Liver (tissue), 9 donors: ENCODE measurements around the gene GJC1. TPM values are rescaled to one million over a fixed set of nuclear protein-coding genes. Genes with fewer than 3 reads are reported as not detected.

Experiments
- DNase-seq: peaks from one replicate; pipeline ENCODE4 v3.0.0-alpha.2; 2017; ENCODE audit warnings: low spot score
- H3K27ac ChIP-seq, 2 donors: one replicate each; pipeline ENCODE4 v1.7.0; 2013; ENCODE audit warnings: inconsistent platforms in 2 of 2, low read length in 2 of 2, control low read depth in 1 of 2, low read depth in 1 of 2, mild to moderate bottlenecking in 1 of 2
- H3K27me3 ChIP-seq, 4 donors: one replicate each; pipeline versions ENCODE4 v1.6.1 to v1.7.0; 2013; ENCODE audit warnings: low read length in 3 of 4, inconsistent platforms in 1 of 4, mild to moderate bottlenecking in 1 of 4, moderate library complexity in 1 of 4; ENCODE audit not compliant: control insufficient read depth in 4 of 4, insufficient read depth in 4 of 4
- H3K36me3 ChIP-seq, 4 donors: one replicate each; pipeline versions ENCODE4 v1.6.1 to v1.7.0; 2013; ENCODE audit warnings: low read length in 3 of 4, mild to moderate bottlenecking in 3 of 4, low read depth in 1 of 4, moderate library complexity in 1 of 4; ENCODE audit not compliant: control insufficient read depth in 4 of 4, insufficient read depth in 3 of 4
- H3K4me1 ChIP-seq, 4 donors: one replicate each; pipeline versions ENCODE4 v1.6.1 to v1.7.0; 2013; ENCODE audit warnings: low read length in 3 of 4, mild to moderate bottlenecking in 3 of 4, moderate library complexity in 1 of 4; ENCODE audit not compliant: control insufficient read depth in 4 of 4, insufficient read depth in 4 of 4
- H3K4me3 ChIP-seq, 3 donors: one replicate each; pipeline versions ENCODE4 v1.6.1 to v1.7.0; 2013; ENCODE audit warnings: low read length in 3 of 3, control low read depth in 1 of 3, low read depth in 1 of 3, mild to moderate bottlenecking in 1 of 3
- H3K9ac ChIP-seq, 2 donors: one replicate each; pipeline ENCODE4 v1.7.0; 2013; ENCODE audit warnings: low read length in 2 of 2, mild to moderate bottlenecking in 2 of 2, moderate library complexity in 2 of 2, control low read depth in 1 of 2, low read depth in 1 of 2
- H3K9me3 ChIP-seq, 4 donors: one replicate each; pipeline versions ENCODE4 v1.6.1 to v1.7.0; 2013; ENCODE audit warnings: low read length in 3 of 4; ENCODE audit not compliant: control insufficient read depth in 4 of 4
- ATF3 ChIP-seq: IDR thresholded peaks from 2 replicates; pipeline ENCODE4 v1.6.1; 2016; ENCODE audit warnings: antibody characterized with exemption
- CTCF ChIP-seq: fragments of 150-350 bp; IDR thresholded peaks from 2 replicates; pipeline ENCODE4 v1.5.1; 2017; ENCODE audit warnings: improper control_type of control experiment, low read depth, low read length; ENCODE audit not compliant: missing input control
- EGR1 ChIP-seq, 2 donors: IDR thresholded peaks; 2 replicates each; pipeline ENCODE4 v1.6.1; 2016 to 2018; ENCODE audit warnings: antibody characterized with exemption in 2 of 2, low read depth in 2 of 2
- FOXA2 ChIP-seq: IDR thresholded peaks from 2 replicates; pipeline ENCODE4 v1.6.1; 2016; ENCODE audit warnings: antibody characterized with exemption
- GABPA ChIP-seq, 2 donors: IDR thresholded peaks in 1 of 2; conservative IDR thresholded peaks in 1 of 2; 2 replicates each; pipeline ENCODE4 v1.6.1; 2016; ENCODE audit warnings: antibody characterized with exemption in 2 of 2, mild to moderate bottlenecking in 1 of 2, moderate library complexity in 1 of 2
- HNF4A ChIP-seq, 2 donors: conservative IDR thresholded peaks; 2 replicates each; pipeline ENCODE4 v1.6.1; 2016; ENCODE audit warnings: antibody characterized with exemption in 2 of 2, mild to moderate bottlenecking in 2 of 2
- JUND ChIP-seq, 2 donors: IDR thresholded peaks; 2 replicates each; pipeline ENCODE4 v1.6.1; 2016; ENCODE audit warnings: antibody characterized with exemption in 2 of 2
- MAX ChIP-seq: IDR thresholded peaks from 2 replicates; pipeline ENCODE4 v1.6.1; 2016; ENCODE audit warnings: antibody characterized with exemption
- NR2F2 ChIP-seq: IDR thresholded peaks from 2 replicates; pipeline ENCODE4 v1.6.1; 2016; ENCODE audit warnings: antibody characterized with exemption
- RAD21 ChIP-seq, 2 donors: IDR thresholded peaks; 2 replicates each; pipeline ENCODE4 v1.6.1; 2016; ENCODE audit warnings: antibody characterized with exemption in 2 of 2, mild to moderate bottlenecking in 2 of 2
- REST ChIP-seq: IDR thresholded peaks from 2 replicates; pipeline ENCODE4 v1.6.1; 2016; ENCODE audit warnings: antibody characterized with exemption, mild to moderate bottlenecking
- RXRA ChIP-seq, 2 donors: IDR thresholded peaks; 2 replicates each; pipeline ENCODE4 v1.6.1; 2017 to 2018; ENCODE audit warnings: antibody characterized with exemption in 2 of 2, mild to moderate bottlenecking in 1 of 2
- SP1 ChIP-seq: IDR thresholded peaks from 2 replicates; pipeline ENCODE4 v1.6.1; 2018; ENCODE audit warnings: antibody characterized with exemption, mild to moderate bottlenecking
- TAF1 ChIP-seq: conservative IDR thresholded peaks from 2 replicates; pipeline ENCODE4 v1.6.1; 2016; ENCODE audit warnings: antibody characterized with exemption, mild to moderate bottlenecking
- YY1 ChIP-seq: IDR thresholded peaks from 2 replicates; pipeline ENCODE4 v1.6.1; 2016; ENCODE audit warnings: antibody characterized with exemption, mild to moderate bottlenecking
- WGBS: extraction: QIAGEN DNeasy Blood & Tissue Kit; methylation state at CpG from one replicate; pipeline ENCODE4 v1.1.7; 2013; 5-methylcytosine and 5-hydroxymethylcytosine counted together
- polyA plus RNA-seq, 2 donors: library from polyadenylated mRNA; stranded (reverse) in 1 of 2; unstranded in 1 of 2; fragments of 200-250 nt in 1 of 2; fragments of >200 nt in 1 of 2; fragmentation: Nextera tagmentation in 1 of 2; extraction: Ambion mirVana in 1 of 2; gene quantifications; one replicate each; pipeline versions ENCODE4 v1.2.1 to v1.2.3, GENCODE V29; 2013 to 2015
- total RNA-seq, 2 donors: library from RNA; depleted of rRNA; stranded (reverse); fragments of >200 nt; gene quantifications; one replicate each; pipeline ENCODE4 v1.2.3, GENCODE V29; 2014
- donor health status: healthy.
- donor health status: healthy.
- donor health status: healthy.
- donor health status: healthy.
- donor health status: healthy.

The GJC1 gene
- total and polyA plus RNA-seq, 4 donors, result 0.17 to 1.4 (median 0.77) TPM

GRCh38 chr17:44795928-44796327 is 34.2 kb downstream of the GJC1 start (continued):
- TF ChIP-seq REST (no peak), FOXA2 (no peak), MAX (no peak), JUND (IDR thresholded peaks at IDR 0.05) (no peak), NR2F2 (no peak), HNF4A (conservative IDR thresholded peaks at IDR 0.05) (no peak)

GRCh38 chr17:44795421-44795820 is 34.7 kb downstream of the GJC1 start:
- Histone ChIP-seq H3K27ac (peak overlapping the region in 1 of 2 donors; percentile 52), H3K36me3 (no peaks in the 10 kb centered on the region), H3K4me3 (no peak overlapping the region), H3K9me3 (no peaks in the 10 kb centered on the region), H3K4me1 (peaks cover 0 to 9% (median 0%) of the 10 kb centered on the region in 4 donors), H3K27me3 (no peaks in the 10 kb centered on the region), H3K9ac (no peak overlapping the region)
- no peak for TF ChIP-seq ATF3
- no peak for TF ChIP-seq JUND (IDR thresholded peaks at IDR 0.05)
- no peak for TF ChIP-seq CTCF
- TF ChIP-seq GABPA (IDR thresholded peaks at IDR 0.05 in 1 of 2, conservative IDR thresholded peaks at IDR 0.05 in 1 of 2), result no peak
- no peak for TF ChIP-seq RAD21 (IDR thresholded peaks at IDR 0.05)
- no peak for TF ChIP-seq YY1
- no peak for TF ChIP-seq TAF1
- TF ChIP-seq HNF4A (conservative IDR thresholded peaks at IDR 0.05), result no peak
- TF ChIP-seq RXRA (IDR thresholded peaks at IDR 0.05), result no peak
- TF ChIP-seq EGR1 (IDR thresholded peaks at IDR 0.05; ENCODE audit: low read depth in 2 of 2), result no peak
- no peak for TF ChIP-seq NR2F2
- TF ChIP-seq SP1, result no peak
- no peak for DNase-seq
- WGBS, result 86% methylated on average over 9 of the region's 9 CpGs

- Histone ChIP-seq H3K9me3 (no peaks in the 10 kb centered on the region), H3K9ac (no peak overlapping the region), H3K4me1 (peaks cover 0 to 9% (median 0%) of the 10 kb centered on the region in 4 donors), H3K27ac (peak overlapping the region; percentile 47 to 53), H3K36me3 (no peaks in the 10 kb centered on the region), H3K4me3 (no peak overlapping the region), H3K27me3 (no peaks in the 10 kb centered on the region)
- WGBS, result 57% methylated on average over 10 of the region's 10 CpGs
- TF ChIP-seq RAD21 (IDR thresholded peaks at IDR 0.05) (no peak), GABPA (IDR thresholded peaks at IDR 0.05 in 1 of 2, conservative IDR thresholded peaks at IDR 0.05 in 1 of 2) (peak; percentile 31 to 61)
- no peak for DNase-seq
These were observed 35.2 kb downstream of the GJC1 start for GRCh38 chr17:44794851-44795413.
